ENCODE results near the gene SERPIND1.

The SERPIND1 gene

DNA sequence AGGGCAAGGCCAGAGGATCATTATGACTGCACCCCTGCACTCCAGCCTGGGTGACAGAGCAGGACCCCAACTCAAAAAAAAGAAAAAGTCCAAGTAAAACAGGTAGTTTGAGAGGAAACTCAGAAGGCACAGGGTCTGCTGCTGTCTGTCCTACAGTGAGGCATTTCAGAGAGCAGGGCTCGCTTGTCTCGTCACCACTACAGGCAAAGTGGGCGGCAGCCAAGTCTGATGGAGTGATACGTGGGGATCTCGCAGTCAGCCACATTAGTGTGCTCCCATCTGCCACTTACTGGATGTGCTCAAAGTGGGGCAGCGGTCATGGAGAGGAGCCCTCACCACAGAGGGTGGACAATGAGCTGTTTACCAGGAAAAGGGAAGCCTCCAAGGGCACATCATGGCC is 42.6 kb downstream of the SERPIND1 start (continued):
- TF ChIP-seq, protein P1, sequence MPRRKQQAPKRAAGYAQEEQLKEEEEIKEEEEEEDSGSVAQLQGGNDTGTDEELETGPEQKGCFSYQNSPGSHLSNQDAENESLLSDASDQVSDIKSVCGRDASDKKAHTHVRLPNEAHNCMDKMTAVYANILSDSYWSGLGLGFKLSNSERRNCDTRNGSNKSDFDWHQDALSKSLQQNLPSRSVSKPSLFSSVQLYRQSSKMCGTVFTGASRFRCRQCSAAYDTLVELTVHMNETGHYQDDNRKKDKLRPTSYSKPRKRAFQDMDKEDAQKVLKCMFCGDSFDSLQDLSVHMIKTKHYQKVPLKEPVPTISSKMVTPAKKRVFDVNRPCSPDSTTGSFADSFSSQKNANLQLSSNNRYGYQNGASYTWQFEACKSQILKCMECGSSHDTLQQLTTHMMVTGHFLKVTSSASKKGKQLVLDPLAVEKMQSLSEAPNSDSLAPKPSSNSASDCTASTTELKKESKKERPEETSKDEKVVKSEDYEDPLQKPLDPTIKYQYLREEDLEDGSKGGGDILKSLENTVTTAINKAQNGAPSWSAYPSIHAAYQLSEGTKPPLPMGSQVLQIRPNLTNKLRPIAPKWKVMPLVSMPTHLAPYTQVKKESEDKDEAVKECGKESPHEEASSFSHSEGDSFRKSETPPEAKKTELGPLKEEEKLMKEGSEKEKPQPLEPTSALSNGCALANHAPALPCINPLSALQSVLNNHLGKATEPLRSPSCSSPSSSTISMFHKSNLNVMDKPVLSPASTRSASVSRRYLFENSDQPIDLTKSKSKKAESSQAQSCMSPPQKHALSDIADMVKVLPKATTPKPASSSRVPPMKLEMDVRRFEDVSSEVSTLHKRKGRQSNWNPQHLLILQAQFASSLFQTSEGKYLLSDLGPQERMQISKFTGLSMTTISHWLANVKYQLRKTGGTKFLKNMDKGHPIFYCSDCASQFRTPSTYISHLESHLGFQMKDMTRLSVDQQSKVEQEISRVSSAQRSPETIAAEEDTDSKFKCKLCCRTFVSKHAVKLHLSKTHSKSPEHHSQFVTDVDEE (CRISPR knock-in tag; IDR thresholded peaks at IDR 0.05), result no peak
- TF ChIP-seq ZNF565 (CRISPR knock-in tag; conservative IDR thresholded peaks at IDR 0.05; ENCODE audit: low read depth) (no peak), TCF4 (CRISPR knock-in tag; IDR thresholded peaks at IDR 0.05; ENCODE audit: borderline replicate concordance) (no peak)

DNA sequence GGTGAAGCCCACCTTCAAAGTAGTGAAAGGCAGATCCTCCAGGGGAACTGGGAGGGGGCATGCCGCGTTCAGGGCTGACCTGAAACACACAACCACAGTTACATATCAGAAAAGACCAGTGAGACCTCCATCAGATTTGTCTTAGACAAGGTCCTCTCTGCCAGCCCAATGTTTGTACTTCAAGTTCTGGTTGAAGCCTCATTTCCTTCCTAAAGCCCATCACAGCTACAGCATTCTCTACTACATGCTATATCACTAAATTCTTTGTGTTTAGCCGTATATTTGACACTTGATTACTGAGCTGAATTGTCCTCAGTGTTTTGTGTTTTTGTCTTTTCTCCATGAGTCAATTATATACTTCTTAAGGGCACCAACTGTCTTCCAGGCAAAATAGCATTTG is 44.6 kb downstream of the SERPIND1 start:
- ATAC-seq, result no peak
- TF ChIP-seq SNAI2 (CRISPR knock-in tag; IDR thresholded peaks at IDR 0.05) (no peak), BACH2 (CRISPR knock-in tag; IDR thresholded peaks at IDR 0.05; ENCODE audit: borderline replicate concordance) (no peak), ISL1 (CRISPR knock-in tag; IDR thresholded peaks at IDR 0.05) (no peak), ZNF70 (CRISPR knock-in tag; IDR thresholded peaks at IDR 0.05) (no peak), GLIS3 (CRISPR knock-in tag; IDR thresholded peaks at IDR 0.05) (no peak), ZC3H10 (CRISPR knock-in tag; IDR thresholded peaks at IDR 0.05) (no peak), ZFP30 (CRISPR knock-in tag; IDR thresholded peaks at IDR 0.05) (no peak), CSDC2 (CRISPR knock-in tag; IDR thresholded peaks at IDR 0.05) (no peak), ZNF565 (CRISPR knock-in tag; conservative IDR thresholded peaks at IDR 0.05; ENCODE audit: low read depth) (no peak), ESRRG (CRISPR knock-in tag; IDR thresholded peaks at IDR 0.05) (no peak), ZNF8 (CRISPR knock-in tag; IDR thresholded peaks at IDR 0.05) (no peak), PPARA (CRISPR knock-in tag; IDR thresholded peaks at IDR 0.05; ENCODE audit: borderline replicate concordance) (no peak), TCF4 (CRISPR knock-in tag; IDR thresholded peaks at IDR 0.05; ENCODE audit: borderline replicate concordance) (no peak), ZFP3 (CRISPR knock-in tag; IDR thresholded peaks at IDR 0.05) (no peak)
- TF ChIP-seq, protein P2, sequence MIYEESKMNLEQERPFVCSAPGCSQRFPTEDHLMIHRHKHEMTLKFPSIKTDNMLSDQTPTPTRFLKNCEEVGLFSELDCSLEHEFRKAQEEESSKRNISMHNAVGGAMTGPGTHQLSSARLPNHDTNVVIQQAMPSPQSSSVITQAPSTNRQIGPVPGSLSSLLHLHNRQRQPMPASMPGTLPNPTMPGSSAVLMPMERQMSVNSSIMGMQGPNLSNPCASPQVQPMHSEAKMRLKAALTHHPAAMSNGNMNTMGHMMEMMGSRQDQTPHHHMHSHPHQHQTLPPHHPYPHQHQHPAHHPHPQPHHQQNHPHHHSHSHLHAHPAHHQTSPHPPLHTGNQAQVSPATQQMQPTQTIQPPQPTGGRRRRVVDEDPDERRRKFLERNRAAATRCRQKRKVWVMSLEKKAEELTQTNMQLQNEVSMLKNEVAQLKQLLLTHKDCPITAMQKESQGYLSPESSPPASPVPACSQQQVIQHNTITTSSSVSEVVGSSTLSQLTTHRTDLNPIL (CRISPR knock-in tag; IDR thresholded peaks at IDR 0.05; ENCODE audit: low read depth), result no peak
- TF ChIP-seq, protein P3, sequence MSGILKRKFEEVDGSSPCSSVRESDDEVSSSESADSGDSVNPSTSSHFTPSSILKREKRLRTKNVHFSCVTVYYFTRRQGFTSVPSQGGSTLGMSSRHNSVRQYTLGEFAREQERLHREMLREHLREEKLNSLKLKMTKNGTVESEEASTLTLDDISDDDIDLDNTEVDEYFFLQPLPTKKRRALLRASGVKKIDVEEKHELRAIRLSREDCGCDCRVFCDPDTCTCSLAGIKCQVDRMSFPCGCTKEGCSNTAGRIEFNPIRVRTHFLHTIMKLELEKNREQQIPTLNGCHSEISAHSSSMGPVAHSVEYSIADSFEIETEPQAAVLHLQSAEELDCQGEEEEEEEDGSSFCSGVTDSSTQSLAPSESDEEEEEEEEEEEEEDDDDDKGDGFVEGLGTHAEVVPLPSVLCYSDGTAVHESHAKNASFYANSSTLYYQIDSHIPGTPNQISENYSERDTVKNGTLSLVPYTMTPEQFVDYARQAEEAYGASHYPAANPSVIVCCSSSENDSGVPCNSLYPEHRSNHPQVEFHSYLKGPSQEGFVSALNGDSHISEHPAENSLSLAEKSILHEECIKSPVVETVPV (CRISPR knock-in tag; IDR thresholded peaks at IDR 0.05), result no peak
- TF ChIP-seq, protein P1 (CRISPR knock-in tag; IDR thresholded peaks at IDR 0.05), result no peak
- TF ChIP-seq, protein P4, sequence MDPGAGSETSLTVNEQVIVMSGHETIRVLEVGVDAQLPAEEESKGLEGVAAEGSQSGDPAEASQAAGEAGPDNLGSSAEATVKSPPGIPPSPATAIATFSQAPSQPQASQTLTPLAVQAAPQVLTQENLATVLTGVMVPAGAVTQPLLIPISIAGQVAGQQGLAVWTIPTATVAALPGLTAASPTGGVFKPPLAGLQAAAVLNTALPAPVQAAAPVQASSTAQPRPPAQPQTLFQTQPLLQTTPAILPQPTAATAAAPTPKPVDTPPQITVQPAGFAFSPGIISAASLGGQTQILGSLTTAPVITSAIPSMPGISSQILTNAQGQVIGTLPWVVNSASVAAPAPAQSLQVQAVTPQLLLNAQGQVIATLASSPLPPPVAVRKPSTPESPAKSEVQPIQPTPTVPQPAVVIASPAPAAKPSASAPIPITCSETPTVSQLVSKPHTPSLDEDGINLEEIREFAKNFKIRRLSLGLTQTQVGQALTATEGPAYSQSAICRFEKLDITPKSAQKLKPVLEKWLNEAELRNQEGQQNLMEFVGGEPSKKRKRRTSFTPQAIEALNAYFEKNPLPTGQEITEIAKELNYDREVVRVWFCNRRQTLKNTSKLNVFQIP (CRISPR knock-in tag; IDR thresholded peaks at IDR 0.05; ENCODE audit: borderline replicate concordance, low read depth), result no peak
- TF ChIP-seq, protein P5, sequence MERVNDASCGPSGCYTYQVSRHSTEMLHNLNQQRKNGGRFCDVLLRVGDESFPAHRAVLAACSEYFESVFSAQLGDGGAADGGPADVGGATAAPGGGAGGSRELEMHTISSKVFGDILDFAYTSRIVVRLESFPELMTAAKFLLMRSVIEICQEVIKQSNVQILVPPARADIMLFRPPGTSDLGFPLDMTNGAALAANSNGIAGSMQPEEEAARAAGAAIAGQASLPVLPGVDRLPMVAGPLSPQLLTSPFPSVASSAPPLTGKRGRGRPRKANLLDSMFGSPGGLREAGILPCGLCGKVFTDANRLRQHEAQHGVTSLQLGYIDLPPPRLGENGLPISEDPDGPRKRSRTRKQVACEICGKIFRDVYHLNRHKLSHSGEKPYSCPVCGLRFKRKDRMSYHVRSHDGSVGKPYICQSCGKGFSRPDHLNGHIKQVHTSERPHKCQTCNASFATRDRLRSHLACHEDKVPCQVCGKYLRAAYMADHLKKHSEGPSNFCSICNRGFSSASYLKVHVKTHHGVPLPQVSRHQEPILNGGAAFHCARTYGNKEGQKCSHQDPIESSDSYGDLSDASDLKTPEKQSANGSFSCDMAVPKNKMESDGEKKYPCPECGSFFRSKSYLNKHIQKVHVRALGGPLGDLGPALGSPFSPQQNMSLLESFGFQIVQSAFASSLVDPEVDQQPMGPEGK (CRISPR knock-in tag; IDR thresholded peaks at IDR 0.05; ENCODE audit: borderline replicate concordance), result no peak
